H9 (cell line): ENCODE results near the gene PDZK1. TPM values are rescaled to one million over a fixed set of nuclear protein-coding genes. Genes with fewer than 3 reads are reported as not detected.

Experiments
- DNase-seq: peaks from one replicate; pipeline ENCODE4 v3.0.0-alpha.2; 2017
- H2AFZ ChIP-seq: one replicate; pipeline ENCODE4 v1.6.1; 2013; ENCODE audit warnings: mild to moderate bottlenecking, low read length, control low read depth, moderate library complexity
- H2AK5ac ChIP-seq: 2 replicates; pipeline ENCODE4 v1.6.1; 2013; ENCODE audit warnings: low read length, control low read depth, mixed read lengths; ENCODE audit not compliant: insufficient read length
- H2BK120ac ChIP-seq: one replicate; pipeline ENCODE4 v1.6.1; 2013; ENCODE audit warnings: low read depth, mild to moderate bottlenecking, low read length, control low read depth, inconsistent platforms; ENCODE audit not compliant: poor library complexity, severe bottlenecking
- H2BK12ac ChIP-seq: 2 replicates; pipeline ENCODE4 v1.6.1; 2013; ENCODE audit warnings: low read length, control low read depth, mixed read lengths, low read depth; ENCODE audit not compliant: insufficient read length
- H2BK15ac ChIP-seq: 2 replicates; pipeline ENCODE4 v1.6.1; 2013; ENCODE audit warnings: low read depth, low read length, control low read depth
- H2BK20ac ChIP-seq: one replicate; pipeline ENCODE4 v1.6.1; 2013; ENCODE audit warnings: low read depth, mild to moderate bottlenecking, low read length, control low read depth, inconsistent platforms; ENCODE audit not compliant: poor library complexity, severe bottlenecking
- H2BK5ac ChIP-seq: 2 replicates; pipeline ENCODE4 v1.6.1; 2013; ENCODE audit warnings: low read length, control low read depth, mixed read lengths; ENCODE audit not compliant: insufficient read length
- H3K14ac ChIP-seq: 2 replicates; pipeline ENCODE4 v1.6.1; 2013; ENCODE audit warnings: low read length, control low read depth; ENCODE audit not compliant: insufficient read depth
- H3K18ac ChIP-seq: 2 replicates; pipeline ENCODE4 v1.6.1; 2013; ENCODE audit warnings: low read depth, mild to moderate bottlenecking, mixed read lengths, low read length, control low read depth; ENCODE audit not compliant: insufficient read length
- H3K23ac ChIP-seq: 2 replicates; pipeline ENCODE4 v1.6.1; 2013; ENCODE audit warnings: low read length, control low read depth, mixed read lengths, low read depth; ENCODE audit not compliant: insufficient read length
- H3K23me2 ChIP-seq: 2 replicates; pipeline ENCODE4 v1.6.1; 2013; ENCODE audit warnings: low read depth, mild to moderate bottlenecking, mixed read lengths, low read length, control low read depth; ENCODE audit not compliant: insufficient read length, poor library complexity, severe bottlenecking
- H3K27ac ChIP-seq: 2 replicates; pipeline ENCODE4 v1.5.1; 2013; ENCODE audit warnings: low read length, control low read depth, mixed read lengths, low read depth; ENCODE audit not compliant: insufficient read length
- H3K27me3 ChIP-seq: 2 replicates; pipeline ENCODE4 v1.6.1; 2013; ENCODE audit warnings: low read length, control low read depth, inconsistent platforms; ENCODE audit not compliant: insufficient read depth
- H3K4ac ChIP-seq: 2 replicates; pipeline ENCODE4 v1.6.1; 2013; ENCODE audit warnings: low read depth, mild to moderate bottlenecking, control low read depth, inconsistent platforms, low read length, moderate library complexity
- H3K4me1 ChIP-seq: 2 replicates; pipeline ENCODE4 v1.6.1; 2013; ENCODE audit warnings: low read length, control low read depth, inconsistent platforms; ENCODE audit not compliant: insufficient read depth
- H3K4me2 ChIP-seq: 2 replicates; pipeline ENCODE4 v1.6.1; 2013; ENCODE audit warnings: low read length, control low read depth, mixed read lengths; ENCODE audit not compliant: insufficient read length, insufficient read depth
- H3K56ac ChIP-seq: 2 replicates; pipeline ENCODE4 v1.6.1; 2013; ENCODE audit warnings: low read depth, mild to moderate bottlenecking, mixed read lengths, low read length, control low read depth; ENCODE audit not compliant: insufficient read length
- H3K79me1 ChIP-seq: 2 replicates; pipeline ENCODE4 v1.6.1; 2013; ENCODE audit warnings: low read depth, mild to moderate bottlenecking, moderate library complexity, low read length, control low read depth, inconsistent platforms; ENCODE audit not compliant: insufficient read depth, poor library complexity, severe bottlenecking
- H3K79me2 ChIP-seq: 2 replicates; pipeline ENCODE4 v1.6.1; 2013; ENCODE audit warnings: low read length, control low read depth, inconsistent platforms; ENCODE audit not compliant: insufficient read depth
- H3K9ac ChIP-seq: 2 replicates; pipeline ENCODE4 v1.6.1; 2013; ENCODE audit warnings: low read length, control low read depth, mixed read lengths; ENCODE audit not compliant: insufficient read length; ENCODE audit errors: extremely low read depth
- H3K9me3 ChIP-seq: one replicate; pipeline ENCODE4 v1.6.1; 2013; ENCODE audit warnings: low read depth, low read length, inconsistent platforms; ENCODE audit not compliant: control insufficient read depth
- H3T11ph ChIP-seq: one replicate; pipeline ENCODE4 v1.6.1; 2013; ENCODE audit warnings: mild to moderate bottlenecking, low read length, control low read depth, inconsistent platforms
- H4K20me1 ChIP-seq: one replicate; pipeline ENCODE4 v1.6.1; 2013; ENCODE audit not compliant: control insufficient read depth, insufficient read length, insufficient read depth
- H4K5ac ChIP-seq: 2 replicates; pipeline ENCODE4 v1.6.1; 2013; ENCODE audit warnings: low read depth, mild to moderate bottlenecking, mixed read lengths, low read length, control low read depth; ENCODE audit not compliant: insufficient read length
- H4K8ac ChIP-seq: replicated peaks from 2 replicates; pipeline ENCODE4 v1.6.1; 2013; ENCODE audit warnings: low read length, control low read depth, mixed read lengths, low read depth; ENCODE audit not compliant: insufficient read length
- H4K91ac ChIP-seq: 2 replicates; pipeline ENCODE4 v1.6.1; 2013; ENCODE audit warnings: low read depth, mild to moderate bottlenecking, moderate library complexity, mixed read lengths, low read length, control low read depth; ENCODE audit not compliant: insufficient read length
- H3K27ac Mint-ChIP-seq, 3 experiments: 2 replicates in 2 of 3; 3 replicates in 1 of 3; pipeline ENCODE4 v1.8.0; 2020 to 2021; ENCODE audit warnings: mixed read lengths in 3 of 3, mild to moderate bottlenecking in 1 of 3, moderate library complexity in 1 of 3
- H3K27me3 Mint-ChIP-seq: 2 replicates; pipeline ENCODE4 v1.8.0; 2021; ENCODE audit warnings: low read depth, mild to moderate bottlenecking, moderate library complexity, mixed read lengths
- H3K36me3 Mint-ChIP-seq, 3 experiments: 2 replicates in 2 of 3; 3 replicates in 1 of 3; pipeline ENCODE4 v1.8.0; 2020 to 2021; ENCODE audit warnings: low read depth in 3 of 3, mixed read lengths in 3 of 3; ENCODE audit not compliant: insufficient read depth in 1 of 3
- H3K4me1 Mint-ChIP-seq, 2 experiments: 2 replicates each; pipeline ENCODE4 v1.8.0; 2020; ENCODE audit warnings: mixed read lengths in 2 of 2
- H3K4me3 Mint-ChIP-seq, 2 experiments: 2 replicates in 1 of 2; 3 replicates in 1 of 2; pipeline ENCODE4 v1.8.0; 2020 to 2021; ENCODE audit warnings: mild to moderate bottlenecking in 2 of 2, mixed read lengths in 2 of 2, moderate library complexity in 1 of 2
- H3K9me3 Mint-ChIP-seq, 2 experiments: 2 replicates in 1 of 2; 3 replicates in 1 of 2; pipeline ENCODE4 v1.8.0; 2020; ENCODE audit warnings: mild to moderate bottlenecking in 2 of 2, mixed read lengths in 2 of 2, moderate library complexity in 1 of 2
- CTCF ChIP-seq: fragments of 200-600 bp; sonication (generic); conservative IDR thresholded peaks from 3 replicates; pipeline ENCODE4 v1.8.0; 2021; ENCODE audit warnings: antibody characterized with exemption, mild to moderate bottlenecking
- WGBS: extraction: QIAGEN DNeasy Blood & Tissue Kit; methylation state at CpG from one replicate; pipeline ENCODE4 v1.1.7; 2013; ENCODE audit warnings: missing lambda C conversion rate, low lambda C conversion rate, mixed read lengths; ENCODE audit not compliant: insufficient read length; ENCODE audit errors: extremely low coverage; 5-methylcytosine and 5-hydroxymethylcytosine counted together
- total RNA-seq: library from RNA; stranded (reverse); gene quantifications from 2 replicates; pipeline ENCODE4 v1.2.1, GENCODE V29; 2021

Gene PDZK1
- total RNA-seq, 1 experiment from 2014 or later: not detected

- Histone ChIP-seq H3K23me2 (no peaks in the 10 kb centered on the region), H3K4me1 (peaks cover 2% of the 10 kb centered on the region; the same call in 1 of the 2 replicates), H3K9me3 (no peaks in the 10 kb centered on the region), H2BK20ac (no peak overlapping the region), H2AK5ac (no peak overlapping the region), H3K4ac (no peak overlapping the region), H3K27me3 (no peaks in the 10 kb centered on the region), H4K8ac (no peak overlapping the region), H4K91ac (no peak overlapping the region), H2BK120ac (no peak overlapping the region), H3K14ac (no peak overlapping the region), H3K18ac (no peak overlapping the region), H4K20me1 (no peaks in the 10 kb centered on the region), H3K23ac (no peak overlapping the region), H3K4me2 (no peak overlapping the region), H3K79me1 (no peaks in the 10 kb centered on the region), H2BK12ac (no peak overlapping the region), H4K5ac (no peak overlapping the region), H2BK15ac (no peak overlapping the region), H3T11ph (no peak overlapping the region), H3K9ac (no peak overlapping the region), H2AFZ (no peak overlapping the region), H3K79me2 (no peaks in the 10 kb centered on the region), H3K27ac (no peak overlapping the region), H2BK5ac (no peak overlapping the region), H3K56ac (no peak overlapping the region)
- no CpG with 5 or more reads among the region's 4 CpGs for WGBS
- Mint-ChIP-seq H3K9me3 (no peaks in the 10 kb centered on the region), H3K27ac (no peak overlapping the region), H3K27me3 (no peaks in the 10 kb centered on the region), H3K4me1 (peaks cover 15 to 17% of the 10 kb centered on the region in 2 experiments; a peak in 3 of 4 replicates), H3K36me3 (no peaks in the 10 kb centered on the region), H3K4me3 (no peak overlapping the region)
- no peak for DNase-seq
- TF ChIP-seq CTCF: no peak
These were observed 3.3 kb upstream of the PDZK1 start for GRCh38 chr1:145710291-145711027.
